ENCODE measurements around the gene RBBP8NL.
A peak's percentile ranks its signal among the peaks of the same experiment; 100 is the strongest.

Gene RBBP8NL

GRCh38 chr20:62371588-62372041 lies 55.7 kb downstream of the RBBP8NL start:
- no peak for DNase-seq

DNA sequence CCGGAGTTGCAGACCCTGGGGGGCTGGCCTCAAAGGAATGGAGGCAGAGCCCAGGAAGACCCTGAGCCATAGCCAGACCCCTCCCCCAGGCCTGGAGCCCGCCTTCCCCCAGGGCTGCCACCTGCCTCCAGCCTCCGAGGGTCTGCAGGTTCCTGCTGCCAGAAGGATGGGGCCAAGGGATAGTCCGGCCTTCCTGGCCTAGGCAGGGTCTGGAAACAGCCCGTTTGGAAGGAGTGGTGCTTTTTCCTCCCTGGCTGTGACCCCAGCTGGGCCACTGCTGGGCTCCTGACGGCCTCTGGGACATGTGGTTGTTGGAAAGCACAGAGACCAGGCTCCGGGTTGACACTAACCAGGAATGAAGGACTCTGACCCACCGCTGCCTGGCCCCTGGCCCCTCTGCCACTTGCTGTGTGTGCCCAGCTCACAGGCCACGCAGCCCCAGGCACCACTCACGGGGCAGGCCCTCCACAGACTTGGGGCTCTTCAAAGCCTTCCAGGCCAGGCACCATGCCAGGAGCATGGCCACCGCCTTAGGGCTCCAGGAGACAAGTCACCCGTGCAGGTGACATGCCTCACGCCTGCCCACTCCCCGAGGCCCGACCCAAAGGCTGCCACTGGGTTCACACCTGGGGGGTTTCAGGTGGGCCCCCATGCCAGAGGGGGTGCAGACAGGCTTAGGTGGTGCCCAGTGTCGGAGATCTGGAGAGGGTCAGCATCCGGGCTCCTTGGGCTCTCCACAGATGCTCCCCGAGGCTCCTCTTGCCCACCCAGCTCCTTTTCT lies 56.3 kb downstream of the RBBP8NL start:
- DNase-seq, result no peak

GRCh38 chr20:62370115-62370806 lies 57.1 kb downstream of the RBBP8NL start:
- no peak for DNase-seq

GRCh38 chr20:62369815-62370114 lies 57.6 kb downstream of the RBBP8NL start:
- DNase-seq, result no peak

DNA sequence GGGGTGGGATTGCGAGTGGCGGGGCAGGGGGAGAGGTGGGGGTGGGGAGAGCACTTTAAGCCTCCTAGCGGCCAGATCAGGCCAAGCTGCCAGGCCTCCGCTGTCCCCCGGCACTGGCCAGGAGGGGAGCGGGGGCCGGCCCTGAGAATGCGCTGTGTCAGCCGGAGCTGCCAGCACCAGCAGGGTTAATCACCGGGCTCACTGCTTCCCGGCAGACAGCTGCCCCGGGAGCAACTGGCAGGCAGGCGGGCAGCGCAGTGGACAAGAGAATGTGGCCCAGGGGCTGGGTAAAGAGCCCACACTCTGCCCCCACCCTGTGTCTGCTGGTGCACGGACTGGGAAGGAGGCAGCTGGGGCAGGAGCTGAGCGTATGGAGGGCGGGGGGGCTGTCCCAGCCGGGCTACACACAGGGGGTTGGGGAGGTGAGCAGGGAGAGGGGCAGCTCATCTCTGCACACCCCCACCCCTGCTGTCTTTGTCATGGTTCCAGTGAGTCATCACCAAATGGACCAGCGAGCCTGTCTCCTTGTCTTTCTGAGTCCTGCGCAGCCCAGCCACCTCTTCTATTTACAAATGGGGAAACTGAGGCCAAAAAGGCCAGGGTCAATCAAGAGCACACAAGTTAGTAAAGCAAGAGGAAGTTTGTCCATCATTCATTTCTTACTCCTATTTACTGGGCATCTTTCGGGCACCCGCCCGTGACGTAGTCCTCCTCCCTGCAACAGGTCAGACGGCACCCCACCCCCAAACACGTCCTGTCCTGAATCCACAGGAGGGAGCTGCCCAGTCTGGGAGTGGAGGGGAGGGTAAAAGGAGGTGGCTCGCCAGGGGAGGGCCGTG lies 58.1 kb downstream of the RBBP8NL start:
- no peak for DNase-seq

DNA sequence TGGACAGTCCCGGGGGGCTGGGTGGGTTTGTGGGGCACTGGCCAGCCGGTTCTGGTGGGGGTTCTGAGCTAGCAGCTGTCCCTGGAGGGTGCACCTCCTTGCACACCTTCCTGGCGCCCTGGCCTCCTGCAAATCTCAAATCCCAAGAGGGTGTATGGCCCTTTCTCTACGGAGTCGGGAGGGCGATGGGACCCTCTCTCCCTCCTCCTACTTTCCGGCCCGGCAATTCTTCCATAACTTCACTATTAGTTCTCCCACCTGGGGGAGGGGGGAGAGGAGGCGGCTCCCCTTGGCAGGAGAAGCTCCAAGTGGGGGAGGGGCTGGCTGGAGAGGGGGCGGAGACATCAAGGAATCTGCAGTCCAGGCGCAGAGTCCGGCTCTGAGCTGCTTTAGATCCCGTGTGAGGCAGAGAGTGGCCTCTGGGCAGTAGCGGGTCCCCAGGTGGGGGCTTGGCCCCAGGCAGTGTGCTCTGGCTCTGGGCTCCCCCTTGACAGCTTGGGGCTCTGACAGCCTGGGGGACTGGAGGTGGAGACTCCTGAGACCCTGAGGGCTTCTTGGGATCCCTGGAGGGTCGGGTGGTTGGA lies 58.9 kb downstream of the RBBP8NL start:
- no peak for DNase-seq

GRCh38 chr20:62367633-62368391 lies 59.5 kb downstream of the RBBP8NL start:
- DNase-seq, result peak; percentile 19

DNA sequence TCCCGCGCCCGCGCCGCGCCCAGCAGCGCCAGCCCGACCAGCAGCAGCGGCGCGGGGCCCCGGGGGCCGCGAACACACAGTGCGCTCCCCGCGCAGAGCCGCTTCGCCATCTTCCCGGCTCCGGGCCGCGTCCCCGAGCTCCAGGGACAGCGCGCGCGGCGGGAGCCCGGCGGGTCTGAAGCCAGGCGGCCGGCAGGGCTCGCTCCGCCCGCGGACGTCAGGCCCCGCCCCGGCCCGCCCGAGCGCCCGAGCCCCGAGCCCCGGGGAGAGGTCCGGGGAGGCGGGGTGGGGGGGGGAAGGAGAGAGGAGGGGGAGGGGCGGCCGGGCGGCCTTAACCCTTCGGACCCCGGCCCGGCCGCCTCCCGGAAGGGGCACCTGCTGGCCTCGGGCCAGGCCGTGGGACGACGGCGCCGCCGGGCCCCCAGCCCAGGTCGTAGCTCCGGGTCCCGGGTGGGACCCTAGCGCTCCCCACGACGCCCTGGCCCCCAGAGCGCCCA lies 60.2 kb downstream of the RBBP8NL start, which contains the start of gene LAMA5:
Gene LAMA5 (minus strand): TSS at position 177 of the 497 bp plus-strand sequence. CDS start 67 bp downstream, at position 110.
- DNase-seq, result peak; percentile 32

DNA sequence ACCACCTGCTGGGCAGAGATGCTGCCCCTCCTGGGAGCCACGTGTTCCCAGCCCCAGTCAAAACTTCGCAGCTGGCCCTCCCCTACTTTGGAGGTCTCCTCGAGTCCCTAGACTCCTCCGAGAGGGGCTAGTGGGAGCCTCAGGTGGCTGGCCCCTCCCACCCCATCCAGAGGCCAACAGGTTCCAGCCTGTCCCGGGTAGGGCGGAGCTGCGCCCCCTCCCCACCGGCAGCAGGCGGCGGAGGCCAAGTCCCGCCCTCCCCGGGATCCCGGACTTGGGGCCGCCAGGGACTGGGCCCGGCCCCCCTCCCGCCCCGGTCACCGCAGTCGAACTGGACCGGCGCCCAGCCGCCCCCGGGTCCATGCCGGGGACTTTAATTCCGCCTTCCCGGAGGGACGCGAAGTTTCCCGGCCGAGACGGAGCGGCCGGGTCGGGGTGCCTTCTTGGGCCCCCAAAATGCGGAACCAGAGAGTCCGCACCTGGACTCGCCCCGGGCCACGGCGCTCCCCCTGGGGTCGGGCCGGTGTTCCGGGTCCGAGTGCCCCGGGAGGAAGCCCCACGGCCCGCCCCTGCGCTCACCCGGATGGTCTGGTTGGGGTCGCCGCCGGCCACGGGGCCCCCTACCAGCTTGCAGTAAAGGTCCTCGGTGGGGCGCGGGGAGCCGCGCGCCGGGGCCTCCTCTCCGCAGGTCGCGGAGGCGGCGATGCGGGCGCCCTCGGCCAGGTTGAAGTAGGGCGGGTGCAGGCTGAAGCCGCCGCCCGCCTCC lies 60.8 kb downstream of the RBBP8NL start:
- DNase-seq, result no peak

DNA sequence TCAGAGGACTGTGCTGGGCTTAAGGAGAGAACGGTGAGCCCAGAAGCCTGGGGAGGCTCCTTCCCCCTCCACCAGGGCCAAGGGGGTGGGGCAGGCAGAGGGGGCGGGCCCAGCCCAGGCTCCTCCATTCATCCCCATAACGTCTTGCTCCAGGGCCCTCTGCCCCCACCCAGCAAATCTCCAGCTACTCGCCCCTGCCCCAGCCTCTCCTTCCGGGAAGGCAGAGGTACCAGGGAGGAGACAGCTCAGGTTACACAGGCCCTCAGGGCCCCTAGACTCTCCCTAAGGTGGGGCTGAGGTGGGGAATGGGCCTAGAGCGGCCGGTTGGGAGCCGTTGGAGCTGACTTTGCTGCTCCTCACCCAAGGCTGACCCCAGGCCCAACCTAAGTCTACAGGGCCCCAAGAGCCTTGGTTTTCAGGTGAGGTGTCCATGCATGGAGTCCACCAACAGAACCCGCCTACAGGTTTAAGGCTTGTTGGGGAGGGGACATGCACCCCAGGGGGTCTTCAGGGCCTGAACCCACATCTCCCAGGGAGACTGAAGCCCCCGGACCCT lies 61.4 kb downstream of the RBBP8NL start:
- DNase-seq, result no peak

DNA sequence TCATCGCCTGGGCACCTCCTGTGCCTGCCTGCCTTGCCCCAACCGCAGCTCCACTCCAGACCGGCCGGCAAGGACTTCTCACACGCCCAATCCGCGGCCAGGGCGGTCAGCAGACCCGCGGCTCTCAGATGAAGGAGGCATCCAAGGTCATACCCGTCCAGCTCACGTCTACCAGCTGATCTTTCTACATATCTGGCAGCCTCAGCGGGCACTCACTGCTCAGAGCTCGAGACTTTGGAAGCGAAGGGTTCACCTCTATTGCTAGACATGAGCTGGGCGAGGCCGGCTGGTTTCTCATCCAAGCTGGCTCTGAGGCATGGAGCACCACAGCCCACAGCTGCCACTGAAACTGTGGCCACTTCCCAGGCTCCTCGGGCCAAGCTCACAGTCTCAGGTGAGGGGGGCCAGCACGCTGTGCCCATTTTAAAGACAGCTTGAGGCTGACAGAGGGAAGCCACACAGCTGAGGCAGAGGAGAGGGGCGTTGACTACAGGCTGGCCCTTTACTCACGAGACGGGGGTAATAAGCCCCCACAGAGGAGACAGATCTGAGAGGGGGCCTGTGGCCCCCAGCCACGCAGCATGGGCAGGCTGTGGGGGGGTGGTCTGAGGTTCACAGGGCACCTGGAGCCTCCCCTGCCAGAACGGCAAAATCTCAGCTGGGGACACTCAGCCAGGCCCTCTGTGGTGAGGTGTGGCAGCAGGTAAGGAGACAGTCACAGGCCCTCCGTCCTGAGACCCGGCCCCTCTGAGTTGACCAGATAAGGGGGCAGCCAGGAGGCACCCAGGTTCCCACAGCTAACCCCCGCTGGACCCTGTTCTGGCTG lies 62.2 kb downstream of the RBBP8NL start:
- no peak for DNase-seq

DNA sequence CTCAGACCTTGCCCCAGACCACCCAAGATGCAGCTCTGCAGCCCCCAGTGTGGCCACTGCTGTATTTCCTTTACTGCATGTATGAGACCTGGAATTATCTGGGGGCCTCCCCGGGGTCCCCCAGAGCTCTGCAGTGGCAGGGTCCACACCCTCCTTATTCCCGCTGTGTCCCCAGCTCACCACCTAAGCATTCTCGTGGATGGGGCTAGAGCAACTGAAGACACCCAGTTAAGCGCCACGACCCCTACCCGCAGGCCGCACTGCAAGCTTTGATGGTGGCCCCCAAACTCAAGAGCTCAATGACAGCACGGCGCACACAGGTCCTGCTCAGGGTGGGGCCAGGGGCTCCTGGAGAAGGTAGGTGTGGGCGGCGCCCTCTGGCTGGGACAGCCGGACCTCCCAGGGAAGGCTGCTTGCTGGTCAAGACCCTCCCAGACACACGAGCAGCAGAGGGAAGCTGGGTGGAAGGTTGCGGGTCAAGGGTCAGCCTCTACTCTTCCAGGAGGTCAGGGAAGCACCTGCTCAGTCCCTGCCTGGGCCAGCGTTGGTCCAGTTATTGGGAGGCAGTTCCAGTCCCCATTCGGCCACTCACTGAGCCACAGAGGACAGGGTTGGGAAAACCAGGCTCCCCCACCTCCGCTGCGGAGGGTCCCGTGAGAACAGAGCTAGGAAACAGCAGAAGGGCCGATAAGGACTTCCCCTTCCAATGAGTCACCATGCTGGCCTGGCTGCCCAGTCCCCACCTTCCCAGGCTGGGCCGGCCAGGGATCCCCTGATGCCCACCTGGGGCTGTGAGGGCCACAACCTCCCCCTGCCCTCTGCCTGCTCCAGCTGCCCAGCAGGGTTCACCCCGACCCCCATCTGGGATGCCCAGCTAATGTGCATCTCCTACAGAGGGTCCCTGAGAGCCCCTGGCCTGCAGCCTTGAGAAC lies 63.2 kb downstream of the RBBP8NL start:
- no peak for DNase-seq

DNA sequence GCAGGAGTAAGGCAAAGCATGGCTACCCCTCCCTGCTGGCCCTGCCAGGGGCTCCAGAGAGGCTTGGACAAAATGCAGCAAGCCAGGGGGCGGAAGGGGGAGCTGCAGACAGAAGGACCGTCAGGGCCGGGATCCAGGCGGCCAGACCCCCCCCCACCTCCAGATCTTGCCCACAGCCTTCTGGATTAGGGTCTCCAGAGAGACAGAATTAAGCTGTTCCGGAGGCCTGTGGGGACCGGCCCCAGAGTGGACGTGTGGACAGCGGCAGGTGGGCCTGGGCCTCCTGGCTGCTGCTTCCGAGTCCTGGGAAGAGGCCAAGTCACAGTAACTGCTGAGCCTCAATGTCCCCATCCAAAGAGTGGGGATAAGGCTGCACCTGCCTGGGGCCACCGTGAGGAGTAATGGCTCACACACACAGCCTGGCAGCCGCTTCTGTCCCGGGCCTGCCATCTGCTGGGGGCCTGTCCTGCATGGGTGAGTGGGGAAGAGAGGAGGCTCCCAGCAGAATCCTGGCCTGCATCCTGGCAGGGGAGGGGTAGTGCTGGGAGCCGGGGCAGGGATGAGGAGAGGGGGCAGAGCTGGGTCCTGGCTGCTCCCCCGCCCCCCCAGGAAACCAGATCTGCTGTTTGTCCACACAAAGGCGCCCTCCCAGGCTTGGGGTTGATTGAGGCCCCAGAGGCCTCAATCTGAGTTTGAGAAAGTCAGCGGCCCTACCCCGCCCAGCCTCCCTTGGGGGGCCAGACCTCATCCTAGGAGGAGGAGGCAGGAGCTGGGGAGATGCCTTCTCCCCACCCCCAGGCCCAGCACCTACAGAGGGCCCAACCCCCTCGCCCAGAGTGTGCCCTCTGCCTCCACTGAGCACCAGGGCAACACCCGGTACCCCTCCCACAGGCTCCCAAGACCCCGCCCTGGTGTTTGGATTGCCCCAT lies 64.1 kb downstream of the RBBP8NL start:
- DNase-seq, result no peak

DNA sequence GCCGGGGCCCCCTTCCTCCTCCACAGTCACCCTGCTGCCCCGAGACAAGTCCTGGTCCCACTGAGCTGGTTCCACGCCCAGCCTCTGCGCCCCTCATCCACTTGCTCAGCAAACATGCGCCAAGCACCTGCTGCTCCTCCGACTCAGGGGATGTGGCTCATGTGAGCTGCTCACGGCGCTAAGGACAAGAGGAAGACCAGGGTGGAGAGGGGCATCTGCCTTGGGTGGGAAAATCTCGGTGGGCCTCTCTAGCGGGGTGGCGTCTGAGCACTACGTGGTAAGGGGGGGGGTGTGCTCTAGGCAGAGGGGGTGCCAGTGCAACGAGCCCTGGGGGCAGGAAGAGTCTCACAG lies 64.8 kb downstream of the RBBP8NL start:
- no peak for DNase-seq

- no peak for DNase-seq
These were observed 65.3 kb downstream of the RBBP8NL start for GRCh38 chr20:62361799-62362589.

- DNase-seq, result no peak
These were observed 66.2 kb downstream of the RBBP8NL start for GRCh38 chr20:62360854-62361798.

Data from CD4-positive, alpha-beta T cell treated with Interleukin-17A for 4 hours (primary cell).